Measurements from ENCODE around the gene RBMS3. TPM values are rescaled to one million over a fixed set of nuclear protein-coding genes. Genes with fewer than 3 reads are reported as not detected.
"Not testable (repeated sequence)": the region's sequence is repeated elsewhere in the genome, so short reads cannot be mapped to it uniquely, and the experiment has no call there.

RBMS3 gene
- total and polyA plus RNA-seq, 2 experiments from 2014 or later = 20.8 TPM

DNA sequence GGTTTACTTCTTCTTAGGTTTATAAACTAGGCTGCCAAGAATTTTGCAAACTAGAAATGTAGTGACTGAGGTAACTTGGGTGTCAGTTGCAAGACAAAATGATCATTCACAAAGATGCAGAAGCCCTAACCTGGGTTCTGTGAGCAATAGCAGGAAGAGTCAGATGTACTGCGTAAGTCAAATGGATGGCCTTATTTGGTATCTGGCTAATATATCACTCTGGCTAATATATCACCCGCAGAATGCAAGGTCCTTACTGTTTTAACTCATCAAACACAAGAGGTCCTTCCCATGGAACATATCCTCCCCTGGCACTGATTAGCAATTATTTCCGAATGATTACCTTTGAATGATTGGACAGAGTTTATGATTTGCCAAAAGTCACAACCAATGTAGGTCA, 37.4 kb downstream of the RBMS3 start:
- TF ChIP-seq, protein P1, sequence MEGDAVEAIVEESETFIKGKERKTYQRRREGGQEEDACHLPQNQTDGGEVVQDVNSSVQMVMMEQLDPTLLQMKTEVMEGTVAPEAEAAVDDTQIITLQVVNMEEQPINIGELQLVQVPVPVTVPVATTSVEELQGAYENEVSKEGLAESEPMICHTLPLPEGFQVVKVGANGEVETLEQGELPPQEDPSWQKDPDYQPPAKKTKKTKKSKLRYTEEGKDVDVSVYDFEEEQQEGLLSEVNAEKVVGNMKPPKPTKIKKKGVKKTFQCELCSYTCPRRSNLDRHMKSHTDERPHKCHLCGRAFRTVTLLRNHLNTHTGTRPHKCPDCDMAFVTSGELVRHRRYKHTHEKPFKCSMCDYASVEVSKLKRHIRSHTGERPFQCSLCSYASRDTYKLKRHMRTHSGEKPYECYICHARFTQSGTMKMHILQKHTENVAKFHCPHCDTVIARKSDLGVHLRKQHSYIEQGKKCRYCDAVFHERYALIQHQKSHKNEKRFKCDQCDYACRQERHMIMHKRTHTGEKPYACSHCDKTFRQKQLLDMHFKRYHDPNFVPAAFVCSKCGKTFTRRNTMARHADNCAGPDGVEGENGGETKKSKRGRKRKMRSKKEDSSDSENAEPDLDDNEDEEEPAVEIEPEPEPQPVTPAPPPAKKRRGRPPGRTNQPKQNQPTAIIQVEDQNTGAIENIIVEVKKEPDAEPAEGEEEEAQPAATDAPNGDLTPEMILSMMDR (IDR thresholded peaks at IDR 0.05; ENCODE audit: low read depth, low read length) = no peak
- no peak for DNase-seq (ENCODE audit: low read depth in 1 of 2, low spot score in 1 of 2)
- H3K27me3 ChIP-seq = no peaks in the 10 kb centered on the region
- H3K4me1 ChIP-seq (ENCODE audit: low read depth) = peaks cover 16% of the 10 kb centered on the region
- no peak overlapping the region for H3K4me3 ChIP-seq
- peak overlapping the region; percentile 4 for H3K27ac ChIP-seq
- no peaks in the 10 kb centered on the region for H3K9me3 ChIP-seq (ENCODE audit: low read depth)
- H3K36me3 ChIP-seq = no peaks in the 10 kb centered on the region

DNA sequence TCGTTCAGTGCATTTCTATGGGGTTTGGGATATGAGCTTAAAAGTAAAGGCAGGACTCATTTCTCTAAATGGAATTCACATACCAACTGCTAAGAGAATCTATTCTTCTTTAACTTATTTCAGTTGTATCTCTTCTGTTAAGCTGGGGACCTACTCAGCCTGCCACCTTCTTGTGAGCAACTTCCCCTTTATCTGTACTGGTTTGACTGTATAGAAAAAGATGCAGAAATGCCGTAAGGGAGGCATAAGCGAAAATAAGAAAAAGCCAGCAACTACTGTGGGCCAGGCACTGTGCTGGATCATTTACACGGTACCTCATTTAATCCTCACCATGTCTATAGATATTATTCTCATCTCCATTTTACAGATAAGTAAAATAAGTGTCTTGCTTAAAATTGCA, 38.4 kb downstream of the RBMS3 start:
- no peak overlapping the region for H3K27ac ChIP-seq
- TF ChIP-seq, protein P1 (IDR thresholded peaks at IDR 0.05; ENCODE audit: low read depth, low read length) = no peak
- no peaks in the 10 kb centered on the region for H3K27me3 ChIP-seq
- H3K36me3 ChIP-seq = no peaks in the 10 kb centered on the region
- no peak overlapping the region for H3K4me3 ChIP-seq
- H3K4me1 ChIP-seq (ENCODE audit: low read depth) = peaks cover 14% of the 10 kb centered on the region
- H3K9me3 ChIP-seq (ENCODE audit: low read depth) = no peaks in the 10 kb centered on the region
- no peak for DNase-seq (ENCODE audit: low read depth in 1 of 2, low spot score in 1 of 2)

DNA sequence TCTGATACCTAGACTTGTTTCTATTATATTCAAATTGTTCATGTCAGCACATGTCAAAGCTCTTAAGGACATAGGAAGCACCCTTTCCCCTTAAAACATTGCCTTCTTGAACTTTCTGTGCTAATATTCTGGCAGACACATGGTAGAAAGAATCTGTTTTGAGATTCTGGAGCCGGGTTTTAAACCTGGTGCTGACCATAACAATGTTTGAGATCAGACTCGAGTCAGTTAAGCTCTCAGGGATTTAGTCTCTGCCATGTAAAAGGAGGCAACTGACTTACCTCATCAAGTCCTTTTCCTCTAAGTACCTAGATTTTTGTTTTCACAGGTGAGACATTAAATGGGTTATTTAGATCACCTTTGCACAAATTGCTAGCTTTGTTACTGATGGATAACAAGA, 38.9 kb downstream of the RBMS3 start:
- no peak overlapping the region for H3K4me3 ChIP-seq
- no peaks in the 10 kb centered on the region for H3K27me3 ChIP-seq
- no peak for DNase-seq (ENCODE audit: low read depth in 1 of 2, low spot score in 1 of 2)
- H3K27ac ChIP-seq = no peak overlapping the region
- H3K9me3 ChIP-seq (ENCODE audit: low read depth) = no peaks in the 10 kb centered on the region
- H3K4me1 ChIP-seq (ENCODE audit: low read depth) = peaks cover 12% of the 10 kb centered on the region
- TF ChIP-seq, protein P1 (IDR thresholded peaks at IDR 0.05; ENCODE audit: low read depth, low read length) = no peak
- H3K36me3 ChIP-seq = no peaks in the 10 kb centered on the region

DNA sequence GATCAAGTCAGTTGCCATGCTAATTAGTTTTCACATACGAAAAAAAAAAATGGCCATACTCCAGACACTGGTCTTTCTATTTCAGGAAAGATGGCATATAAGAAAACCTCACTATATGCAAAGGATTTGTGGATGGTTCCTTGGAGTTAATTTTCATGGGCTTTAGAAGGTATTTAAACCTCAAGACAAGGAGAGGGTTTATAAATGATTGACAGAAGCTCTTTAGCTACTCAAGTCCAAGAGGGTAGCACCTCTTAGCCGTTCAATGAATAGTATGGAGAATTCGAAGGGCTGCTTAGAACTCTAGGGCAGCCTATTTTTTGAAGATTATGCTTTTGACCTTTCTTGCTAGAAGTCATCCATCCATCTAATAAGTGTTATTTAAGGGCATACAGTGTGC, 41.7 kb downstream of the RBMS3 start:
- Histone ChIP-seq H3K36me3 (no peaks in the 10 kb centered on the region), H3K27me3 (no peaks in the 10 kb centered on the region), H3K27ac (no peak overlapping the region), H3K9me3 (ENCODE audit: low read depth) (no peaks in the 10 kb centered on the region), H3K4me3 (no peak overlapping the region), H3K4me1 (ENCODE audit: low read depth) (peaks cover 6% of the 10 kb centered on the region)
- TF ChIP-seq, protein P1 (IDR thresholded peaks at IDR 0.05; ENCODE audit: low read depth, low read length) = no peak
- no peak for DNase-seq (ENCODE audit: low read depth in 1 of 2, low spot score in 1 of 2)

DNA sequence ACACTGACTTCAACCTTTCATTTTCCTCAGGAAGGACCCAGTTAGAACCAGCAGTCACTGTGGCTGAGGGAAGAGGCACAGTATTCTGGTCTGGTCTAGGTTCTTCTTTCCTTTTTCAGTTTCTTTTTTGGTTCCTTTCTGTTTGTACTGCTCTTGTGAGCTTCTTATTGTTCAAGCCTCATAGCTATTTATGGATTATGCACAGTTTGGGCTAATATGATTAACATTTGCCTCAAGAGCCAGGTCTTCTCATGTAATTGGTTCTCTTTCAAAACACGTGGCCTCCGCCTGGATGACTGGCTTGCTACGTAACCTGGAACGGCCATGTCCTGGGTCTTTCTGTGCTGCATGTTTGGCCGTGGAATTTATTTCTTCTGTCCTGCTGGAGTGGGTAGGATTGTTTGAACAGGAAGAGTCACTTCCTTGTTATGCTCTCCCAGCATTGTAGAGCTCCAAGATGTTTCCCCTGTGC, 43.3 kb downstream of the RBMS3 start:
- Histone ChIP-seq H3K4me1 (ENCODE audit: low read depth) (no peaks in the 10 kb centered on the region), H3K27ac (no peak overlapping the region), H3K27me3 (no peaks in the 10 kb centered on the region), H3K9me3 (ENCODE audit: low read depth) (no peaks in the 10 kb centered on the region), H3K36me3 (no peaks in the 10 kb centered on the region), H3K4me3 (no peak overlapping the region)
- TF ChIP-seq, protein P1 (IDR thresholded peaks at IDR 0.05; ENCODE audit: low read depth, low read length) = no peak
- peak in 1 of 2 donors; percentile 61 for DNase-seq (ENCODE audit: low read depth in 1 of 2, low spot score in 1 of 2)

DNA sequence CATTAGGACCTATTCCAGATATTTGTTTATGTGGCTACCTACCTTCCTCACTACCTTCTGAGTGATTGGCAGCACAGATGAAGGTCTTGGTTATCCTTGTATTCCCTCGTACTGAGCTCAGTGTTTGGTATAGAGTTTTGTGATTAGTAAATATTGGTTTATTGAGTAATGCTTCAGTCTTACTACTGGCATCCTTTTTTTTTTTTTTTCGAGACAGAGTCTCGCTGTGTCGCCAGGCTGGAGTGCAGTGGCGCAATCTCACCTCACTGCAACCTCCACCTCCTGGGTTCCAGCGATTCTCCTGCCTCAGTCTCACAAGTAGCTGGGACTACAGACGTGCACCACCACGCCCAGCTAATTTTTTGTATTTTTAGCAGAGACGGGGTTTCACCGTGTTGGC, 45.7 kb downstream of the RBMS3 start:
- H3K27me3 ChIP-seq; DNase-seq (ENCODE audit: low read depth in 1 of 2, low spot score in 1 of 2); H3K27ac ChIP-seq; H3K4me3 ChIP-seq; H3K36me3 ChIP-seq; H3K9me3 ChIP-seq (ENCODE audit: low read depth): not testable (repeated sequence)
- H3K4me1 ChIP-seq (ENCODE audit: low read depth) = peaks cover 16% of the 10 kb centered on the region
